SK-N-SH (cell line): ENCODE results near the gene HS6ST3. TPM values are rescaled to one million over a fixed set of nuclear protein-coding genes. Genes with fewer than 3 reads are reported as not detected.

Experiments used
- CTCF ChIA-PET: fragments of 300-600, 350-600 bp; formaldehyde crosslinking; extraction: SDS; loops from one replicate; lab custom pipeline; 2021; lab: Yijun Ruan, JAX
- POLR2A ChIA-PET: fragments of 350-600 bp; sonication (Branson Sonifier 250); formaldehyde crosslinking; extraction: SDS; loops from one replicate; lab custom pipeline; 2020; ENCODE audit warnings: antibody characterized with exemption, inconsistent platforms; lab: Yijun Ruan, JAX
- DNase-seq: peaks from one replicate; pipeline ENCODE4 v3.0.0; 2012
- H2AFZ ChIP-seq: fragments of 200-600 bp; sonication (generic); 2 replicates; pipeline ENCODE4 v1.8.1; 2016; ENCODE audit warnings: antibody characterized with exemption, mild to moderate bottlenecking, low read depth
- H3F3A ChIP-seq: fragments of 200-600 bp; sonication (generic); replicated peaks from 2 replicates; pipeline ENCODE3; 2016; ENCODE audit warnings: antibody characterized with exemption, mild to moderate bottlenecking; ENCODE audit not compliant: insufficient read depth
- H3K27ac ChIP-seq, 2 experiments: fragments of 200-500 bp in 1 of 2; fragments of 200-600 bp in 1 of 2; sonication (Bioruptor generic) in 1 of 2; sonication (generic), shearing (Covaris generic) in 1 of 2; 2 replicates each; pipeline versions ENCODE4 v1.5.1 to v1.6.1; 2014 to 2016; ENCODE audit warnings: low read depth in 2 of 2, inconsistent platforms in 1 of 2, low read length in 1 of 2, mild to moderate bottlenecking in 1 of 2, mixed read lengths in 1 of 2
- H3K27me3 ChIP-seq: fragments of 200-600 bp; sonication (generic), shearing (Covaris generic); 2 replicates; pipeline ENCODE4 v1.6.1; 2016; ENCODE audit warnings: mixed run types; ENCODE audit not compliant: insufficient read depth
- H3K36me3 ChIP-seq, 2 experiments: fragments of 200-500 bp in 1 of 2; fragments of 200-600 bp in 1 of 2; sonication (Bioruptor generic) in 1 of 2; sonication (generic) in 1 of 2; replicated peaks in 1 of 2; 2 replicates each; pipeline versions ENCODE3 to v1.5.1; 2014 to 2016; ENCODE audit warnings: low read length in 1 of 2, mild to moderate bottlenecking in 1 of 2; ENCODE audit not compliant: insufficient read depth in 2 of 2, control insufficient read depth in 1 of 2
- H3K4me1 ChIP-seq, 2 experiments: fragments of 200-500 bp in 1 of 2; fragments of 200-600 bp in 1 of 2; sonication (Bioruptor generic) in 1 of 2; sonication (generic), shearing (Covaris generic) in 1 of 2; 2 replicates each; pipeline versions ENCODE4 v1.5.1 to v1.6.1; 2014 to 2016; ENCODE audit warnings: low read depth in 1 of 2, low read length in 1 of 2, mixed run types in 1 of 2; ENCODE audit not compliant: insufficient read depth in 2 of 2, control insufficient read depth in 1 of 2
- H3K4me2 ChIP-seq: fragments of 200-600 bp; sonication (generic), shearing (Covaris generic); 2 replicates; pipeline ENCODE4 v1.6.1; 2017; ENCODE audit warnings: mixed run types
- H3K4me3 ChIP-seq, 2 experiments: fragments of 200-500 bp in 1 of 2; fragments of 200-600 bp in 1 of 2; sonication (Bioruptor generic) in 1 of 2; sonication (generic), shearing (Covaris generic) in 1 of 2; 2 replicates each; pipeline versions ENCODE4 v1.5.1 to v1.8.1; 2014 to 2016; ENCODE audit warnings: low read depth in 2 of 2, inconsistent platforms in 1 of 2, low read length in 1 of 2, mild to moderate bottlenecking in 1 of 2, mixed read lengths in 1 of 2, moderate library complexity in 1 of 2
- H3K79me2 ChIP-seq: fragments of 200-600 bp; sonication (generic); 2 replicates; pipeline ENCODE4 v1.8.1; 2017; ENCODE audit warnings: mild to moderate bottlenecking; ENCODE audit not compliant: insufficient read depth
- H3K9ac ChIP-seq: fragments of 200-600 bp; sonication (generic); 2 replicates; pipeline ENCODE4 v1.6.1; 2017; ENCODE audit warnings: mixed run types
- H3K9me2 ChIP-seq: fragments of 200-600 bp; sonication (generic); 2 replicates; pipeline ENCODE4 v1.6.1; 2017; ENCODE audit warnings: mixed run types
- H3K9me3 ChIP-seq: fragments of 200-600 bp; sonication (generic); 2 replicates; pipeline ENCODE4 v1.6.1; 2017; ENCODE audit warnings: mixed run types, mild to moderate bottlenecking, moderate library complexity
- H4K20me1 ChIP-seq: fragments of 200-600 bp; sonication (generic); 2 replicates; pipeline ENCODE4 v1.6.1; 2017; ENCODE audit warnings: mild to moderate bottlenecking, mixed run types; ENCODE audit not compliant: insufficient read depth
- EZH2phosphoT487 ChIP-seq: fragments of 200-600 bp; sonication (generic); IDR thresholded peaks from 2 replicates; pipeline ENCODE4 v1.6.1; 2017; ENCODE audit warnings: low read depth, mixed run types, mild to moderate bottlenecking, antibody characterized with exemption, moderate library complexity, borderline replicate concordance
- FOXJ3 ChIP-seq: sonication (generic); formaldehyde crosslinking; IDR thresholded peaks from 2 replicates; pipeline ENCODE4 v1.5.1; 2020; ENCODE audit warnings: mild to moderate bottlenecking, missing genetic modification reagents
- JUND ChIP-seq: IDR thresholded peaks from 2 replicates; pipeline ENCODE4 v1.4.0; 2012
- NRF1 ChIP-seq: IDR thresholded peaks from 2 replicates; pipeline ENCODE4 v1.6.1; 2012; ENCODE audit warnings: low read depth, mild to moderate bottlenecking, low read length
- POLR2AphosphoS5 ChIP-seq: IDR thresholded peaks from 2 replicates; pipeline ENCODE4 v1.6.1; 2012; ENCODE audit warnings: low read depth, low read length
- RCOR1 ChIP-seq: fragments of 150-350 bp; IDR thresholded peaks from 2 replicates; pipeline ENCODE4 v1.6.1; 2017; ENCODE audit warnings: antibody characterized with exemption, low read length
- REST ChIP-seq: IDR thresholded peaks from 2 replicates; pipeline ENCODE4 v1.6.1; 2012; ENCODE audit warnings: mild to moderate bottlenecking, low read depth, low read length, moderate library complexity
- RFX5 ChIP-seq: IDR thresholded peaks from 2 replicates; pipeline ENCODE4 v1.6.1; 2012; ENCODE audit warnings: mild to moderate bottlenecking, improper control_type of control experiment, low read length
- RXRA ChIP-seq: IDR thresholded peaks from 2 replicates; pipeline ENCODE4 v1.4.0; 2012; ENCODE audit warnings: low read depth, mild to moderate bottlenecking, borderline replicate concordance
- SIN3A ChIP-seq: IDR thresholded peaks from 2 replicates; pipeline ENCODE4 v1.6.1; 2012; ENCODE audit warnings: low read depth, mild to moderate bottlenecking, low read length, moderate library complexity, borderline replicate concordance
- TAF1 ChIP-seq: IDR thresholded peaks from 2 replicates; pipeline ENCODE4 v1.6.1; 2012; ENCODE audit warnings: low read depth, mild to moderate bottlenecking, low read length, moderate library complexity, borderline replicate concordance
- TCF12 ChIP-seq: IDR thresholded peaks from 2 replicates; pipeline ENCODE4 v1.4.0; 2012
- TEAD4 ChIP-seq: IDR thresholded peaks from 2 replicates; pipeline ENCODE4 v1.4.0; 2012; ENCODE audit warnings: mild to moderate bottlenecking, borderline replicate concordance; ENCODE audit not compliant: insufficient read depth
- YY1 ChIP-seq: IDR thresholded peaks from 2 replicates; pipeline ENCODE4 v1.4.0; 2012; ENCODE audit warnings: low read depth, mild to moderate bottlenecking
- ZBTB33 ChIP-seq: IDR thresholded peaks from 2 replicates; pipeline ENCODE4 v1.4.0; 2012; ENCODE audit warnings: low read depth, borderline replicate concordance
- WGBS: methylation state at CpG from one replicate; pipeline ENCODE4 v1.1.6; 2017; ENCODE audit warnings: low lambda C conversion rate; 5-methylcytosine and 5-hydroxymethylcytosine counted together
- polyA plus RNA-seq, 3 experiments: library from polyadenylated mRNA; depleted of rRNA; stranded (reverse); fragments of >200 nt; gene quantifications; 2 replicates each; pipeline ENCODE4 v1.2.3, GENCODE V29; 2012
- TF ChIP-seq, protein P1 (sequence below): fragments of 150-350 bp; IDR thresholded peaks from 2 replicates; pipeline ENCODE4 v1.6.1; 2016; ENCODE audit warnings: mild to moderate bottlenecking, low read depth, low read length
- TF ChIP-seq, protein P2 (sequence below): fragments of 150-350 bp; IDR thresholded peaks from 2 replicates; pipeline ENCODE4 v1.6.1; 2017; ENCODE audit warnings: antibody characterized with exemption, low read length, low read depth, borderline replicate concordance

Gene HS6ST3
- polyA plus RNA-seq, 1 of the 3 experiments (the other 2 are of a cell fraction) = under 0.01 TPM

- WGBS = 14% methylated on average over 1 of the region's 1 CpG
Measured at GRCh38 chr13:96273196-96273595, 183.3 kb downstream of the HS6ST3 start.

DNA sequence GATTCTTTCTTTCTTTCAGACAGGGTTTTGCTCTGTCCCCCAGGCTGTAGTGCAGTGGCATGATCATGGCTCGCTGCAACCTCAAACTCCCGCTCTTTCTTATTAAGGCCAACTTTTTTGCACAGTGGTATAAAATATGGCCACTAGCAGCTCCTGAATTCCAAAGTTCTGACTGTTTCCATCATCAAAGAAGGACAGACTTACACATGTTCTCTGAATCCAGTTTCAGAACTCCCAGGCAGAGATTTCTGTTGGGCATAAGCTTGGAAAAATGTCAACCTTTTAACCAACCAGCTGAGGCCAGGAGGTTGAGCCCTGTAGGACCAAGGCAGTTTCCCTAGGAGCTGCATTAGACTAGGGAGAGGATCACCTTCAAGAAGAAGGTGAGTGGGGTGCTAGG lies 184.1 kb downstream of the HS6ST3 start:
- H2AFZ ChIP-seq = no peak overlapping the region
- ChIA-PET CTCF (no interaction called here), POLR2A (no interaction called here)
- H3K4me1 ChIP-seq = no peaks in the 10 kb centered on the region
- no peak overlapping the region for H3K27ac ChIP-seq
- H3K4me3 ChIP-seq = no peak overlapping the region
- H3K9me3 ChIP-seq = no peaks in the 10 kb centered on the region
- H3K27me3 ChIP-seq = no peaks in the 10 kb centered on the region
- H3K36me3 ChIP-seq = no peaks in the 10 kb centered on the region
- no peak overlapping the region for H3K9ac ChIP-seq
- no peak overlapping the region for H3K4me2 ChIP-seq
- H3K9me2 ChIP-seq = no peaks in the 10 kb centered on the region
- H3K79me2 ChIP-seq = no peaks in the 10 kb centered on the region
- H4K20me1 ChIP-seq = no peaks in the 10 kb centered on the region
- no peak for DNase-seq
- no peaks in the 10 kb centered on the region for H3F3A ChIP-seq
- WGBS = 73% methylated on average over 2 of the region's 2 CpGs
- TF ChIP-seq SIN3A (no peak), RFX5 (no peak), FOXJ3 (no peak), TAF1 (no peak), ZBTB33 (no peak), POLR2AphosphoS5 (no peak), NRF1 (no peak), EZH2phosphoT487 (no peak), RCOR1 (no peak), JUND (no peak), TCF12 (no peak), RXRA (no peak), TEAD4 (no peak)
- TF ChIP-seq, protein P1, sequence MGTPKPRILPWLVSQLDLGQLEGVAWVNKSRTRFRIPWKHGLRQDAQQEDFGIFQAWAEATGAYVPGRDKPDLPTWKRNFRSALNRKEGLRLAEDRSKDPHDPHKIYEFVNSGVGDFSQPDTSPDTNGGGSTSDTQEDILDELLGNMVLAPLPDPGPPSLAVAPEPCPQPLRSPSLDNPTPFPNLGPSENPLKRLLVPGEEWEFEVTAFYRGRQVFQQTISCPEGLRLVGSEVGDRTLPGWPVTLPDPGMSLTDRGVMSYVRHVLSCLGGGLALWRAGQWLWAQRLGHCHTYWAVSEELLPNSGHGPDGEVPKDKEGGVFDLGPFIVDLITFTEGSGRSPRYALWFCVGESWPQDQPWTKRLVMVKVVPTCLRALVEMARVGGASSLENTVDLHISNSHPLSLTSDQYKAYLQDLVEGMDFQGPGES = no peak
- TF ChIP-seq, protein P2, sequence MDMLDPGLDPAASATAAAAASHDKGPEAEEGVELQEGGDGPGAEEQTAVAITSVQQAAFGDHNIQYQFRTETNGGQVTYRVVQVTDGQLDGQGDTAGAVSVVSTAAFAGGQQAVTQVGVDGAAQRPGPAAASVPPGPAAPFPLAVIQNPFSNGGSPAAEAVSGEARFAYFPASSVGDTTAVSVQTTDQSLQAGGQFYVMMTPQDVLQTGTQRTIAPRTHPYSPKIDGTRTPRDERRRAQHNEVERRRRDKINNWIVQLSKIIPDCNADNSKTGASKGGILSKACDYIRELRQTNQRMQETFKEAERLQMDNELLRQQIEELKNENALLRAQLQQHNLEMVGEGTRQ = no peak

More at GRCh38 chr13:96273196-96273595, 183.3 kb downstream of the HS6ST3 start:
- no peak overlapping the region for H3K9ac ChIP-seq
- no peaks in the 10 kb centered on the region for H3K4me1 ChIP-seq
- no peaks in the 10 kb centered on the region for H3K27me3 ChIP-seq
- H3K9me2 ChIP-seq = no peaks in the 10 kb centered on the region
- H4K20me1 ChIP-seq = no peaks in the 10 kb centered on the region
- H3K9me3 ChIP-seq = no peaks in the 10 kb centered on the region
- DNase-seq = no peak
- no peak for TF ChIP-seq REST
- no peak for TF ChIP-seq RFX5
- no peak for TF ChIP-seq YY1
- TF ChIP-seq, all 33 proteins: peak for 0
- ChIA-PET CTCF (no interaction called here), POLR2A (no interaction called here)
- H2AFZ ChIP-seq = no peak overlapping the region
- no peaks in the 10 kb centered on the region for H3F3A ChIP-seq
- H3K79me2 ChIP-seq = no peaks in the 10 kb centered on the region
- H3K4me2 ChIP-seq = no peak overlapping the region
- H3K4me3 ChIP-seq = no peak overlapping the region
- no peak overlapping the region for H3K27ac ChIP-seq
- H3K36me3 ChIP-seq = no peaks in the 10 kb centered on the region
